Liver (tissue), 9 donors: Measurements from ENCODE around the gene RNF126. TPM values are rescaled to one million over a fixed set of nuclear protein-coding genes. Genes with fewer than 3 reads are reported as not detected.

Experiments
- DNase-seq: peaks from one replicate; pipeline ENCODE4 v3.0.0-alpha.2; 2017; ENCODE audit warnings: low spot score
- H3K27ac ChIP-seq, 2 donors: one replicate each; pipeline ENCODE4 v1.7.0; 2013; ENCODE audit warnings: inconsistent platforms in 2 of 2, low read length in 2 of 2, control low read depth in 1 of 2, low read depth in 1 of 2, mild to moderate bottlenecking in 1 of 2
- H3K27me3 ChIP-seq, 4 donors: one replicate each; pipeline versions ENCODE4 v1.6.1 to v1.7.0; 2013; ENCODE audit warnings: low read length in 3 of 4, inconsistent platforms in 1 of 4, mild to moderate bottlenecking in 1 of 4, moderate library complexity in 1 of 4; ENCODE audit not compliant: control insufficient read depth in 4 of 4, insufficient read depth in 4 of 4
- H3K36me3 ChIP-seq, 4 donors: one replicate each; pipeline versions ENCODE4 v1.6.1 to v1.7.0; 2013; ENCODE audit warnings: low read length in 3 of 4, mild to moderate bottlenecking in 3 of 4, low read depth in 1 of 4, moderate library complexity in 1 of 4; ENCODE audit not compliant: control insufficient read depth in 4 of 4, insufficient read depth in 3 of 4
- H3K4me1 ChIP-seq, 4 donors: one replicate each; pipeline versions ENCODE4 v1.6.1 to v1.7.0; 2013; ENCODE audit warnings: low read length in 3 of 4, mild to moderate bottlenecking in 3 of 4, moderate library complexity in 1 of 4; ENCODE audit not compliant: control insufficient read depth in 4 of 4, insufficient read depth in 4 of 4
- H3K4me3 ChIP-seq, 3 donors: one replicate each; pipeline versions ENCODE4 v1.6.1 to v1.7.0; 2013; ENCODE audit warnings: low read length in 3 of 3, control low read depth in 1 of 3, low read depth in 1 of 3, mild to moderate bottlenecking in 1 of 3
- H3K9ac ChIP-seq, 2 donors: one replicate each; pipeline ENCODE4 v1.7.0; 2013; ENCODE audit warnings: low read length in 2 of 2, mild to moderate bottlenecking in 2 of 2, moderate library complexity in 2 of 2, control low read depth in 1 of 2, low read depth in 1 of 2
- H3K9me3 ChIP-seq, 4 donors: one replicate each; pipeline versions ENCODE4 v1.6.1 to v1.7.0; 2013; ENCODE audit warnings: low read length in 3 of 4; ENCODE audit not compliant: control insufficient read depth in 4 of 4
- EGR1 ChIP-seq, 2 donors: IDR thresholded peaks; 2 replicates each; pipeline ENCODE4 v1.6.1; 2016 to 2018; ENCODE audit warnings: antibody characterized with exemption in 2 of 2, low read depth in 2 of 2
- FOXA1 ChIP-seq: IDR thresholded peaks from 2 replicates; pipeline ENCODE4 v1.6.1; 2016; ENCODE audit warnings: antibody characterized with exemption
- FOXA2 ChIP-seq: IDR thresholded peaks from 2 replicates; pipeline ENCODE4 v1.6.1; 2016; ENCODE audit warnings: antibody characterized with exemption
- GABPA ChIP-seq, 2 donors: IDR thresholded peaks in 1 of 2; conservative IDR thresholded peaks in 1 of 2; 2 replicates each; pipeline ENCODE4 v1.6.1; 2016; ENCODE audit warnings: antibody characterized with exemption in 2 of 2, mild to moderate bottlenecking in 1 of 2, moderate library complexity in 1 of 2
- HNF4G ChIP-seq: IDR thresholded peaks from 2 replicates; pipeline ENCODE4 v1.6.1; 2016; ENCODE audit warnings: antibody characterized with exemption
- JUND ChIP-seq, 2 donors: IDR thresholded peaks; 2 replicates each; pipeline ENCODE4 v1.6.1; 2016; ENCODE audit warnings: antibody characterized with exemption in 2 of 2
- NR2F2 ChIP-seq: IDR thresholded peaks from 2 replicates; pipeline ENCODE4 v1.6.1; 2016; ENCODE audit warnings: antibody characterized with exemption
- RAD21 ChIP-seq, 2 donors: IDR thresholded peaks; 2 replicates each; pipeline ENCODE4 v1.6.1; 2016; ENCODE audit warnings: antibody characterized with exemption in 2 of 2, mild to moderate bottlenecking in 2 of 2
- RXRA ChIP-seq, 2 donors: IDR thresholded peaks; 2 replicates each; pipeline ENCODE4 v1.6.1; 2017 to 2018; ENCODE audit warnings: antibody characterized with exemption in 2 of 2, mild to moderate bottlenecking in 1 of 2
- SP1 ChIP-seq: IDR thresholded peaks from 2 replicates; pipeline ENCODE4 v1.6.1; 2018; ENCODE audit warnings: antibody characterized with exemption, mild to moderate bottlenecking
- YY1 ChIP-seq: IDR thresholded peaks from 2 replicates; pipeline ENCODE4 v1.6.1; 2016; ENCODE audit warnings: antibody characterized with exemption, mild to moderate bottlenecking
- WGBS: extraction: QIAGEN DNeasy Blood & Tissue Kit; methylation state at CpG from one replicate; pipeline ENCODE4 v1.1.7; 2013; 5-methylcytosine and 5-hydroxymethylcytosine counted together
- polyA plus RNA-seq, 2 donors: library from polyadenylated mRNA; stranded (reverse) in 1 of 2; unstranded in 1 of 2; fragments of 200-250 nt in 1 of 2; fragments of >200 nt in 1 of 2; fragmentation: Nextera tagmentation in 1 of 2; extraction: Ambion mirVana in 1 of 2; gene quantifications; one replicate each; pipeline versions ENCODE4 v1.2.1 to v1.2.3, GENCODE V29; 2013 to 2015
- total RNA-seq, 2 donors: library from RNA; depleted of rRNA; stranded (reverse); fragments of >200 nt; gene quantifications; one replicate each; pipeline ENCODE4 v1.2.3, GENCODE V29; 2014
- TF ChIP-seq, protein P1 (sequence below): IDR thresholded peaks from 2 replicates; pipeline ENCODE4 v1.6.1; 2016; ENCODE audit warnings: antibody characterized with exemption, mild to moderate bottlenecking
- TF ChIP-seq, protein P2 (sequence below): IDR thresholded peaks from 2 replicates; pipeline ENCODE4 v1.6.1; 2016; ENCODE audit warnings: antibody characterized with exemption
- TF ChIP-seq, protein P3 (sequence below): IDR thresholded peaks from 2 replicates; pipeline ENCODE4 v1.6.1; 2016; ENCODE audit warnings: antibody characterized with exemption
- TF ChIP-seq, protein P4 (sequence below): fragments of 150-350 bp; IDR thresholded peaks from 2 replicates; pipeline ENCODE4 v1.5.1; 2017; ENCODE audit warnings: improper control_type of control experiment, low read depth, low read length; ENCODE audit not compliant: missing input control
- donor health status: healthy.
- donor health status: healthy.
- donor health status: healthy.
- donor health status: healthy.
- donor health status: healthy.

Gene RNF126
- total RNA-seq (10 to 100 TPM; 16.7 to 29.1 TPM), polyA plus RNA-seq (10 to 100 TPM; 19.1 to 32.7 TPM)

DNA sequence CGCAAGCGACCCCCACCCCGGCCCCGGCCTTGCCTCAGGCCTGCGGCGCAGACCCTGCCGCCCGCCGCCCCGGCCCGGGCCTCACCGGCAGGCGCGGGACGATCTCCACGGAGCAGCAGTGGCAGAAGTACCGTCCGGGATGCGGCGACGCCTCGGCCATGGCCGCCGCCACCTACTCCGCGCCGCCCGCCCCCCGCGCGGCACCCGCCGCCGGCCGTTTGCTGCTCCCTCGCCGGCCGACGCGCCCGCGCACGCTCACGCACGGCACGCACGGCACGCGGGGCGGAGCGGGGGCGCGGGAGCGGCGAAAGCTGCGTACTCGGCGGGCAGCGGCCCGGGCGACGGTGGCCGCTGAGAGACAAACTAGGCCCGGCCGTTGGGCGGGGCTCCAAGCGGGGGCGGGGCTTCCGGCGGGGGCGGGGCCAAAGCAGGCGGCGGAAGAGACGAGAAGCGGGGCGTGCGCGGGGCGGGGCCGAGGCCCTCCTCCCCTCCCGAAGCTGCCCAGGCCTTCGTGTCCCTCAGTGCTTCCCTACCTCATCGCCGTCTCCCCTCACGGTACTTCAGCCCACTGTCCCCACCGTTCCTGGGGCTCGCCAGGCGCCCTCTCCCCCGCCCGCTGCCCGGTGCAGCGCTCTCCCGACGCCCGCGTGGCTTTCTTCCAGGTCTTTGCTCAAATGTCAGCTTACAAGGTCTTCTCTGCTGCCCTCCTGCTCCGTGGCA lies at the start of gene RNF126:
RNF126 (minus strand) TSS at position 253 of the 720 bp plus-strand sequence; CDS start at position 160, 93 bp downstream.
- 1% methylated on average over 97 of the region's 97 CpGs for WGBS
- H3K27ac ChIP-seq: peak within 1 kb of the TSS; percentile 95 to 96

More for the DNA sequence above, at the start of gene RNF126:
- Histone ChIP-seq H3K9ac (peak within 1 kb of the TSS; percentile 68 to 98), H3K4me1 (peaks cover 18 to 56% (median 40%) of the 10 kb centered on the region in 4 donors), H3K27me3 (no peaks in the 10 kb centered on the region), H3K9me3 (no peaks in the 10 kb centered on the region), H3K36me3 (no peaks in the 10 kb centered on the region), H3K4me3 (peak within 1 kb of the TSS; percentile 80 to 95 (median 92))
- TF ChIP-seq GABPA (IDR thresholded peaks at IDR 0.05 in 1 of 2, conservative IDR thresholded peaks at IDR 0.05 in 1 of 2) (peak in 1 of 2 donors; percentile 78), JUND (IDR thresholded peaks at IDR 0.05) (no peak), RXRA (IDR thresholded peaks at IDR 0.05) (no peak), HNF4G (no peak), YY1 (peak; percentile 9), EGR1 (IDR thresholded peaks at IDR 0.05; ENCODE audit: low read depth in 2 of 2) (peak in 1 of 2 donors; percentile 56), FOXA2 (no peak), SP1 (peak; percentile 55), NR2F2 (no peak), RAD21 (IDR thresholded peaks at IDR 0.05) (peak in 1 of 2 donors; percentile 12), FOXA1 (no peak)
- TF ChIP-seq, protein P1, sequence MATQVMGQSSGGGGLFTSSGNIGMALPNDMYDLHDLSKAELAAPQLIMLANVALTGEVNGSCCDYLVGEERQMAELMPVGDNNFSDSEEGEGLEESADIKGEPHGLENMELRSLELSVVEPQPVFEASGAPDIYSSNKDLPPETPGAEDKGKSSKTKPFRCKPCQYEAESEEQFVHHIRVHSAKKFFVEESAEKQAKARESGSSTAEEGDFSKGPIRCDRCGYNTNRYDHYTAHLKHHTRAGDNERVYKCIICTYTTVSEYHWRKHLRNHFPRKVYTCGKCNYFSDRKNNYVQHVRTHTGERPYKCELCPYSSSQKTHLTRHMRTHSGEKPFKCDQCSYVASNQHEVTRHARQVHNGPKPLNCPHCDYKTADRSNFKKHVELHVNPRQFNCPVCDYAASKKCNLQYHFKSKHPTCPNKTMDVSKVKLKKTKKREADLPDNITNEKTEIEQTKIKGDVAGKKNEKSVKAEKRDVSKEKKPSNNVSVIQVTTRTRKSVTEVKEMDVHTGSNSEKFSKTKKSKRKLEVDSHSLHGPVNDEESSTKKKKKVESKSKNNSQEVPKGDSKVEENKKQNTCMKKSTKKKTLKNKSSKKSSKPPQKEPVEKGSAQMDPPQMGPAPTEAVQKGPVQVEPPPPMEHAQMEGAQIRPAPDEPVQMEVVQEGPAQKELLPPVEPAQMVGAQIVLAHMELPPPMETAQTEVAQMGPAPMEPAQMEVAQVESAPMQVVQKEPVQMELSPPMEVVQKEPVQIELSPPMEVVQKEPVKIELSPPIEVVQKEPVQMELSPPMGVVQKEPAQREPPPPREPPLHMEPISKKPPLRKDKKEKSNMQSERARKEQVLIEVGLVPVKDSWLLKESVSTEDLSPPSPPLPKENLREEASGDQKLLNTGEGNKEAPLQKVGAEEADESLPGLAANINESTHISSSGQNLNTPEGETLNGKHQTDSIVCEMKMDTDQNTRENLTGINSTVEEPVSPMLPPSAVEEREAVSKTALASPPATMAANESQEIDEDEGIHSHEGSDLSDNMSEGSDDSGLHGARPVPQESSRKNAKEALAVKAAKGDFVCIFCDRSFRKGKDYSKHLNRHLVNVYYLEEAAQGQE: peak; percentile 15
- TF ChIP-seq, protein P2, sequence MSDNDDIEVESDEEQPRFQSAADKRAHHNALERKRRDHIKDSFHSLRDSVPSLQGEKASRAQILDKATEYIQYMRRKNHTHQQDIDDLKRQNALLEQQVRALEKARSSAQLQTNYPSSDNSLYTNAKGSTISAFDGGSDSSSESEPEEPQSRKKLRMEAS: no peak
- TF ChIP-seq, protein P3, sequence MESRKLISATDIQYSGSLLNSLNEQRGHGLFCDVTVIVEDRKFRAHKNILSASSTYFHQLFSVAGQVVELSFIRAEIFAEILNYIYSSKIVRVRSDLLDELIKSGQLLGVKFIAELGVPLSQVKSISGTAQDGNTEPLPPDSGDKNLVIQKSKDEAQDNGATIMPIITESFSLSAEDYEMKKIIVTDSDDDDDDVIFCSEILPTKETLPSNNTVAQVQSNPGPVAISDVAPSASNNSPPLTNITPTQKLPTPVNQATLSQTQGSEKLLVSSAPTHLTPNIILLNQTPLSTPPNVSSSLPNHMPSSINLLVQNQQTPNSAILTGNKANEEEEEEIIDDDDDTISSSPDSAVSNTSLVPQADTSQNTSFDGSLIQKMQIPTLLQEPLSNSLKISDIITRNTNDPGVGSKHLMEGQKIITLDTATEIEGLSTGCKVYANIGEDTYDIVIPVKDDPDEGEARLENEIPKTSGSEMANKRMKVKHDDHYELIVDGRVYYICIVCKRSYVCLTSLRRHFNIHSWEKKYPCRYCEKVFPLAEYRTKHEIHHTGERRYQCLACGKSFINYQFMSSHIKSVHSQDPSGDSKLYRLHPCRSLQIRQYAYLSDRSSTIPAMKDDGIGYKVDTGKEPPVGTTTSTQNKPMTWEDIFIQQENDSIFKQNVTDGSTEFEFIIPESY: no peak
- TF ChIP-seq, protein P4, sequence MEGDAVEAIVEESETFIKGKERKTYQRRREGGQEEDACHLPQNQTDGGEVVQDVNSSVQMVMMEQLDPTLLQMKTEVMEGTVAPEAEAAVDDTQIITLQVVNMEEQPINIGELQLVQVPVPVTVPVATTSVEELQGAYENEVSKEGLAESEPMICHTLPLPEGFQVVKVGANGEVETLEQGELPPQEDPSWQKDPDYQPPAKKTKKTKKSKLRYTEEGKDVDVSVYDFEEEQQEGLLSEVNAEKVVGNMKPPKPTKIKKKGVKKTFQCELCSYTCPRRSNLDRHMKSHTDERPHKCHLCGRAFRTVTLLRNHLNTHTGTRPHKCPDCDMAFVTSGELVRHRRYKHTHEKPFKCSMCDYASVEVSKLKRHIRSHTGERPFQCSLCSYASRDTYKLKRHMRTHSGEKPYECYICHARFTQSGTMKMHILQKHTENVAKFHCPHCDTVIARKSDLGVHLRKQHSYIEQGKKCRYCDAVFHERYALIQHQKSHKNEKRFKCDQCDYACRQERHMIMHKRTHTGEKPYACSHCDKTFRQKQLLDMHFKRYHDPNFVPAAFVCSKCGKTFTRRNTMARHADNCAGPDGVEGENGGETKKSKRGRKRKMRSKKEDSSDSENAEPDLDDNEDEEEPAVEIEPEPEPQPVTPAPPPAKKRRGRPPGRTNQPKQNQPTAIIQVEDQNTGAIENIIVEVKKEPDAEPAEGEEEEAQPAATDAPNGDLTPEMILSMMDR: no peak
- DNase-seq: peak; percentile 99
